ENCODE results near the gene SMTNL1.
A peak's percentile ranks its signal among the peaks of the same experiment; 100 is the strongest.
"Not testable (repeated sequence)": the region's sequence is repeated elsewhere in the genome, so short reads cannot be mapped to it uniquely, and the experiment has no call there.

Gene SMTNL1

GRCh38 chr11:57515332-57516060 lies 21.9 kb upstream of the SMTNL1 start, which contains the start of gene SLC43A1:
Gene SLC43A1 (minus strand): TSS chr11:57515702. CDS start chr11:57514111, 1,591 bp downstream.
- DNase-seq, result peak; percentile 73 to 78
- peak; percentile 67 for TF ChIP-seq POLR2A (IDR thresholded peaks at IDR 0.05; ENCODE audit: low read length)
- no peak for TF ChIP-seq GATA1 (IDR thresholded peaks at IDR 0.05; ENCODE audit: low read depth, low read length)

- DNase-seq, result no peak
Observed at GRCh38 chr11:57516061-57516443, 21.3 kb upstream of the SMTNL1 start.

GRCh38 chr11:57521116-57521515 lies 16.3 kb upstream of the SMTNL1 start:
- peak in 1 of 2 experiments; percentile 37 for DNase-seq
- TF ChIP-seq POLR2A (IDR thresholded peaks at IDR 0.05; ENCODE audit: low read length) (no peak), GATA1 (IDR thresholded peaks at IDR 0.05; ENCODE audit: low read depth, low read length) (no peak)

More at GRCh38 chr11:57516061-57516443, 21.3 kb upstream of the SMTNL1 start:
- no peak for TF ChIP-seq GATA1 (IDR thresholded peaks at IDR 0.05; ENCODE audit: low read depth, low read length)

- no peak for DNase-seq
- TF ChIP-seq POLR2A (IDR thresholded peaks at IDR 0.05; ENCODE audit: low read length) (no peak), GATA1 (IDR thresholded peaks at IDR 0.05; ENCODE audit: low read depth, low read length) (no peak)
Observed at GRCh38 chr11:57523419-57523818, 14.0 kb upstream of the SMTNL1 start.

GRCh38 chr11:57527056-57527631 lies 10.3 kb upstream of the SMTNL1 start:
- DNase-seq, result peak; percentile 75 to 88

GRCh38 chr11:57529012-57529411 lies 8.4 kb upstream of the SMTNL1 start:
- no peak for DNase-seq
- TF ChIP-seq POLR2A (IDR thresholded peaks at IDR 0.05; ENCODE audit: low read length), result no peak
- no peak for TF ChIP-seq GATA1 (IDR thresholded peaks at IDR 0.05; ENCODE audit: low read depth, low read length)

More at GRCh38 chr11:57527056-57527631, 10.3 kb upstream of the SMTNL1 start:
- TF ChIP-seq GATA1 (IDR thresholded peaks at IDR 0.05; ENCODE audit: low read depth, low read length) (no peak), POLR2A (IDR thresholded peaks at IDR 0.05; ENCODE audit: low read length) (no peak)

- DNase-seq, result no peak
- TF ChIP-seq GATA1 (IDR thresholded peaks at IDR 0.05; ENCODE audit: low read depth, low read length), result no peak
Observed at GRCh38 chr11:57530215-57530595, 7.2 kb upstream of the SMTNL1 start.

GRCh38 chr11:57530596-57531507 lies 6.5 kb upstream of the SMTNL1 start, which contains the start of gene TIMM10:
Gene TIMM10 (minus strand): TSS chr11:57530754. CDS start chr11:57530189, 565 bp downstream.
- DNase-seq, result peak; percentile 96 to 98
- TF ChIP-seq POLR2A (IDR thresholded peaks at IDR 0.05; ENCODE audit: low read length), result peak; percentile 82
- no peak for TF ChIP-seq GATA1 (IDR thresholded peaks at IDR 0.05; ENCODE audit: low read depth, low read length)

- DNase-seq, result not testable (repeated sequence)
Observed at GRCh38 chr11:57534449-57534848, 2.9 kb upstream of the SMTNL1 start.

- no peak for DNase-seq
- TF ChIP-seq GATA1 (IDR thresholded peaks at IDR 0.05; ENCODE audit: low read depth, low read length) (no peak), POLR2A (IDR thresholded peaks at IDR 0.05; ENCODE audit: low read length) (no peak)
Observed at GRCh38 chr11:57539342-57539741, 1.9 kb downstream of the SMTNL1 start.

GRCh38 chr11:57541169-57541568 lies 3.8 kb downstream of the SMTNL1 start:
- TF ChIP-seq POLR2A (IDR thresholded peaks at IDR 0.05; ENCODE audit: low read length) (no peak), GATA1 (IDR thresholded peaks at IDR 0.05; ENCODE audit: low read depth, low read length) (no peak)
- no peak for DNase-seq

GRCh38 chr11:57542582-57542981 lies 5.2 kb downstream of the SMTNL1 start:
- DNase-seq, result no peak
- TF ChIP-seq GATA1 (IDR thresholded peaks at IDR 0.05; ENCODE audit: low read depth, low read length) (no peak), POLR2A (IDR thresholded peaks at IDR 0.05; ENCODE audit: low read length) (no peak)

- TF ChIP-seq GATA1 (IDR thresholded peaks at IDR 0.05; ENCODE audit: low read depth, low read length) (no peak), POLR2A (IDR thresholded peaks at IDR 0.05; ENCODE audit: low read length) (no peak)
- no peak for DNase-seq
Observed at GRCh38 chr11:57543593-57543992, 6.2 kb downstream of the SMTNL1 start.

- no peak for DNase-seq
- TF ChIP-seq POLR2A (IDR thresholded peaks at IDR 0.05; ENCODE audit: low read length) (no peak), GATA1 (IDR thresholded peaks at IDR 0.05; ENCODE audit: low read depth, low read length) (no peak)
Observed at GRCh38 chr11:57544566-57544965, 7.2 kb downstream of the SMTNL1 start.

Measured in erythroblast (primary cell).